Endothelial cell of umbilical vein (primary cell): ENCODE data around the gene HSPBAP1. TPM values are rescaled to one million over a fixed set of nuclear protein-coding genes. Genes with fewer than 3 reads are reported as not detected.

Experiments used
- BruUV-seq: library from RNA; stranded (reverse); fragments of 400-500 nt; replicated peaks from 2 replicates; lab custom pipeline; 2021; lab: Mats Ljungman, UMichigan
- CTCF ChIA-PET: fragments of 300-600, 350-600 bp; sonication (Branson Sonifier 250); formaldehyde crosslinking; loops from one replicate; lab custom pipeline; 2021; ENCODE audit warnings: antibody characterized with exemption, inconsistent platforms; lab: Charles Lee
- POLR2A ChIA-PET: fragments of 300-600, 350-600 bp; sonication (Branson Sonifier 250); formaldehyde crosslinking; loops from one replicate; lab custom pipeline; 2021; ENCODE audit warnings: antibody characterized with exemption, inconsistent platforms; lab: Charles Lee
- DNase-seq: peaks from one replicate; pipeline ENCODE4 v3.0.0-alpha.2; 2011; ENCODE audit warnings: low read depth, low spot score
- FAIRE-seq: peaks from 2 replicates; lab custom pipeline; 2011; peaks lifted over from hg19 to GRCh38; lab: Jason Lieb, UNC
- H2AFZ ChIP-seq: 2 replicates; pipeline ENCODE4 v1.6.0; 2012; ENCODE audit warnings: low read depth, low read length, control low read depth, inconsistent platforms
- H3K27ac ChIP-seq: 2 replicates; pipeline ENCODE4 v1.5.1; 2011; ENCODE audit warnings: low read depth, mild to moderate bottlenecking, control low read depth, low read length, moderate library complexity; ENCODE audit not compliant: insufficient read depth
- H3K27me3 ChIP-seq, 2 experiments: 2 replicates each; pipeline versions ENCODE4 v1.6.0 to v1.6.1; 2011; ENCODE audit warnings: low read length in 2 of 2, mixed read lengths in 1 of 2; ENCODE audit not compliant: control insufficient read depth in 2 of 2, insufficient read depth in 2 of 2
- H3K36me3 ChIP-seq, 2 experiments: 2 replicates in 1 of 2; 3 replicates in 1 of 2; pipeline ENCODE4 v1.5.1; 2011; ENCODE audit warnings: low read length in 2 of 2, mild to moderate bottlenecking in 1 of 2, moderate library complexity in 1 of 2; ENCODE audit not compliant: control insufficient read depth in 2 of 2, insufficient read depth in 2 of 2; ENCODE audit errors: extremely low read depth in 1 of 2
- H3K4me1 ChIP-seq: 3 replicates; pipeline ENCODE4 v1.5.1; 2011; ENCODE audit warnings: mild to moderate bottlenecking, low read length; ENCODE audit not compliant: control insufficient read depth, insufficient read depth; ENCODE audit errors: extremely low read depth
- H3K4me2 ChIP-seq: 2 replicates; pipeline ENCODE4 v1.6.1; 2011; ENCODE audit warnings: low read length, control low read depth, mixed read lengths; ENCODE audit not compliant: insufficient read depth
- H3K4me3 ChIP-seq, 3 experiments: fragments of 200-600 bp in 1 of 3; sonication (generic), shearing (Covaris generic) in 1 of 3; replicated peaks in 1 of 3; 2 replicates each; pipeline ENCODE4 v1.5.1; 2011 to 2016; ENCODE audit warnings: control low read depth in 3 of 3, low read length in 3 of 3, mild to moderate bottlenecking in 2 of 3, inconsistent platforms in 1 of 3, low read depth in 1 of 3, moderate library complexity in 1 of 3; ENCODE audit not compliant: insufficient read depth in 1 of 3
- H3K79me2 ChIP-seq: 2 replicates; pipeline ENCODE4 v1.6.0; 2012; ENCODE audit warnings: low read length, inconsistent platforms; ENCODE audit not compliant: control insufficient read depth, insufficient read depth
- H3K9ac ChIP-seq: replicated peaks from 2 replicates; pipeline ENCODE3; 2011; ENCODE audit warnings: low read length, control low read depth; ENCODE audit not compliant: insufficient read depth; ENCODE audit errors: extremely low read depth
- H3K9me1 ChIP-seq: replicated peaks from 3 replicates; pipeline ENCODE4 v1.6.0; 2011; ENCODE audit warnings: mild to moderate bottlenecking, low read length; ENCODE audit not compliant: control insufficient read depth, insufficient read depth; ENCODE audit errors: extremely low read depth
- H3K9me3 ChIP-seq: replicated peaks from 2 replicates; pipeline ENCODE4 v1.5.1; 2012; ENCODE audit warnings: low read length, inconsistent platforms; ENCODE audit not compliant: control insufficient read depth, insufficient read depth
- H4K20me1 ChIP-seq: replicated peaks from 2 replicates; pipeline ENCODE3; 2011; ENCODE audit warnings: mild to moderate bottlenecking, low read length; ENCODE audit not compliant: control insufficient read depth, insufficient read depth; ENCODE audit errors: extremely low read depth
- EZH2 ChIP-seq: IDR thresholded peaks from 2 replicates; pipeline ENCODE4 v1.6.1; 2012; ENCODE audit warnings: borderline replicate concordance, low read depth, mild to moderate bottlenecking, moderate library complexity, low read length, inconsistent platforms; ENCODE audit not compliant: severe bottlenecking
- FOS ChIP-seq: IDR thresholded peaks from 2 replicates; pipeline ENCODE4 v1.6.1; 2011; ENCODE audit warnings: mild to moderate bottlenecking, low read length, moderate library complexity, borderline replicate concordance; ENCODE audit not compliant: insufficient read depth
- GATA2 ChIP-seq: IDR thresholded peaks from 2 replicates; pipeline ENCODE4 v1.7.0; 2011; ENCODE audit warnings: low read depth, mild to moderate bottlenecking, moderate library complexity, mixed read lengths, low read length; ENCODE audit not compliant: insufficient read length, insufficient read depth
- JUN ChIP-seq: IDR thresholded peaks from 2 replicates; pipeline ENCODE4 v1.6.1; 2011; ENCODE audit warnings: borderline replicate concordance, low read depth; ENCODE audit not compliant: insufficient read length, insufficient read depth
- MAX ChIP-seq: IDR thresholded peaks from 2 replicates; pipeline ENCODE4 v1.6.1; 2011; ENCODE audit not compliant: insufficient read depth, insufficient read length
- MYC ChIP-seq: IDR thresholded peaks from one replicate; pipeline ENCODE4 v1.6.1; 2011; ENCODE audit warnings: mild to moderate bottlenecking, low read depth, low read length
- POLR2A ChIP-seq: IDR thresholded peaks from 2 replicates; pipeline ENCODE4 v1.6.1; 2012; ENCODE audit warnings: low read depth, mild to moderate bottlenecking, control low read depth, low read length
- POLR2AphosphoS5 ChIP-seq: IDR thresholded peaks from 2 replicates; pipeline ENCODE4 v1.6.1; 2012; ENCODE audit warnings: low read depth, mild to moderate bottlenecking, control low read depth, low read length, moderate library complexity; ENCODE audit not compliant: insufficient read depth
- dilution Hi-C: fragments of 300-500 bp; cut with MboI; formaldehyde crosslinking; loops from one replicate; pipeline ENCODE4 v1.15.0; 2019; ENCODE audit warnings: low sequenced_read_pairs; ENCODE audit not compliant: extremely low pct_ligation_motif_present
- intact Hi-C: fragments of 100-400 bp; cut with micrococcal nuclease; formaldehyde crosslinking; loops from one replicate; pipeline ENCODE4 v1.10.0; 2022
- polyA plus RNA-seq, 4 experiments: library from polyadenylated mRNA; depleted of rRNA in 3 of 4; stranded (reverse) in 3 of 4; unstranded in 1 of 4; fragments of >200 nt; gene quantifications; 2 replicates each; pipeline versions ENCODE4 v1.2.1 to v1.2.3, GENCODE V29; 2011 to 2012; ENCODE audit warnings: missing spikeins in 1 of 4
- total RNA-seq: library from RNA; stranded (reverse); gene quantifications from 2 replicates; pipeline ENCODE4 v1.2.3, GENCODE V29; 2021
- TF ChIP-seq, protein P1 (sequence below), 2 donors: IDR thresholded peaks; 1 replicate in 1 of 2; 2 replicates in 1 of 2; pipeline ENCODE4 v1.5.1; 2011; ENCODE audit warnings: low read length in 2 of 2, mild to moderate bottlenecking in 2 of 2, moderate library complexity in 2 of 2, control low read depth in 1 of 2, inconsistent platforms in 1 of 2, low read depth in 1 of 2; ENCODE audit not compliant: insufficient read depth in 1 of 2; ENCODE audit errors: extremely low read depth in 1 of 2

Gene HSPBAP1
- total and polyA plus RNA-seq, 2 donors (not counting 3 experiments of a cell fraction or from before 2014, with no cell fraction given): 5.3 to 10.6 TPM

- POLR2A ChIA-PET: no interaction called here
- intact Hi-C loops: no loop called here
- Histone ChIP-seq H3K79me2 (no peaks in the 10 kb centered on the region), H3K9me1 (peaks cover 4% of the 10 kb centered on the region), H3K36me3 (peaks cover 4 to 37% of the 10 kb centered on the region in 2 experiments), H3K27ac (no peak overlapping the region), H3K4me2 (no peak overlapping the region), H3K4me1 (no peaks in the 10 kb centered on the region), H2AFZ (no peak overlapping the region), H3K4me3 (no peak overlapping the region), H3K9ac (no peak overlapping the region), H3K27me3 (no peaks in the 10 kb centered on the region), H4K20me1 (no peaks in the 10 kb centered on the region), H3K9me3 (no peaks in the 10 kb centered on the region)
- TF ChIP-seq FOS: no peak
- no peak for TF ChIP-seq GATA2
- TF ChIP-seq POLR2AphosphoS5: no peak
- no peak for TF ChIP-seq EZH2
- no peak for TF ChIP-seq JUN
- TF ChIP-seq MAX: no peak
- no peak for TF ChIP-seq POLR2A
- TF ChIP-seq, protein P1, sequence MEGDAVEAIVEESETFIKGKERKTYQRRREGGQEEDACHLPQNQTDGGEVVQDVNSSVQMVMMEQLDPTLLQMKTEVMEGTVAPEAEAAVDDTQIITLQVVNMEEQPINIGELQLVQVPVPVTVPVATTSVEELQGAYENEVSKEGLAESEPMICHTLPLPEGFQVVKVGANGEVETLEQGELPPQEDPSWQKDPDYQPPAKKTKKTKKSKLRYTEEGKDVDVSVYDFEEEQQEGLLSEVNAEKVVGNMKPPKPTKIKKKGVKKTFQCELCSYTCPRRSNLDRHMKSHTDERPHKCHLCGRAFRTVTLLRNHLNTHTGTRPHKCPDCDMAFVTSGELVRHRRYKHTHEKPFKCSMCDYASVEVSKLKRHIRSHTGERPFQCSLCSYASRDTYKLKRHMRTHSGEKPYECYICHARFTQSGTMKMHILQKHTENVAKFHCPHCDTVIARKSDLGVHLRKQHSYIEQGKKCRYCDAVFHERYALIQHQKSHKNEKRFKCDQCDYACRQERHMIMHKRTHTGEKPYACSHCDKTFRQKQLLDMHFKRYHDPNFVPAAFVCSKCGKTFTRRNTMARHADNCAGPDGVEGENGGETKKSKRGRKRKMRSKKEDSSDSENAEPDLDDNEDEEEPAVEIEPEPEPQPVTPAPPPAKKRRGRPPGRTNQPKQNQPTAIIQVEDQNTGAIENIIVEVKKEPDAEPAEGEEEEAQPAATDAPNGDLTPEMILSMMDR (IDR thresholded peaks at IDR 0.05; ENCODE audit: extremely low read depth in 1 of 2, insufficient read depth in 1 of 2, low read depth in 1 of 2, low read length in 2 of 2): no peak
- no peak for TF ChIP-seq MYC
- dilution Hi-C loops: no loop called here
- no peak for FAIRE-seq
- DNase-seq: no peak
- BruUV-seq: no TSS peak
- CTCF ChIA-PET: interaction anchor here (1.0 to 2.0 kb wide), 3 partner anchors 9 to 59 kb away, joined by 3 to 7 read pairs (median 3); no protein-coding TSS in a partner anchor
Observed at GRCh38 chr3:122695927-122696561, 97.6 kb downstream of the HSPBAP1 start.
